K562 (cell line): ENCODE results near the gene SAT1. TPM values are rescaled to one million over a fixed set of nuclear protein-coding genes. Genes with fewer than 3 reads are reported as not detected.

Experiments used
- ATAC-seq: fragments of 200-7000 bp; cut with Tn5 transposase; 3 replicates; pipeline ENCODE4 v1.9.1; 2020; ENCODE audit warnings: moderate library complexity
- BruUV-seq: library from RNA; stranded (reverse); fragments of 400-500 nt; replicated peaks from 2 replicates; lab custom pipeline; 2021; lab: Mats Ljungman, UMichigan
- CTCF ChIA-PET: fragments of 300-600 bp; formaldehyde crosslinking; extraction: SDS; loops from one replicate; lab custom pipeline; 2021; ENCODE audit warnings: low intra/inter-chr PET ratio; lab: Yijun Ruan, JAX
- POLR2A ChIA-PET: fragments of 300-600, 350-650 bp; sonication (Branson Sonifier 250); formaldehyde crosslinking; extraction: SDS; loops from one replicate; lab custom pipeline; 2021; ENCODE audit warnings: antibody characterized with exemption, inconsistent platforms; lab: Yijun Ruan, JAX
- DNase-seq, 4 experiments: peaks; one replicate each; pipeline versions ENCODE4 v3.0.0 to v3.0.0-alpha.2; 2011 to 2018; ENCODE audit warnings: low spot score in 3 of 4, mixed read lengths in 3 of 4; ENCODE audit errors: extremely low read depth in 1 of 4
- FAIRE-seq: peaks from 2 replicates; lab custom pipeline; 2011; peaks lifted over from hg19 to GRCh38; lab: Jason Lieb, UNC
- H2AFZ ChIP-seq: 2 replicates; pipeline ENCODE4 v1.6.0; 2011; ENCODE audit warnings: low read depth, low read length, control low read depth, inconsistent platforms
- H3K27ac ChIP-seq: fragments of 200-600 bp; 3 replicates; pipeline ENCODE4 v1.8.0; 2011; ENCODE audit warnings: low read depth, mild to moderate bottlenecking, control low read depth, inconsistent platforms, low read length, moderate library complexity, mixed read lengths; ENCODE audit errors: extremely low read depth
- H3K27me3 ChIP-seq, 2 experiments: fragments of 300-600 bp in 1 of 2; 2 replicates in 1 of 2; 3 replicates in 1 of 2; pipeline versions ENCODE4 v1.6.0 to v1.8.0; 2011; ENCODE audit warnings: inconsistent platforms in 2 of 2, low read length in 2 of 2, mild to moderate bottlenecking in 1 of 2, mixed read lengths in 1 of 2, moderate library complexity in 1 of 2; ENCODE audit not compliant: control insufficient read depth in 2 of 2, insufficient read depth in 2 of 2
- H3K36me3 ChIP-seq: fragments of 300-600 bp; 3 replicates; pipeline ENCODE4 v1.8.0; 2011; ENCODE audit warnings: mild to moderate bottlenecking, low read length, inconsistent platforms; ENCODE audit not compliant: control insufficient read depth, insufficient read depth
- H3K4me1 ChIP-seq, 2 experiments: fragments of 200-600 bp in 1 of 2; replicated peaks in 1 of 2; 2 replicates in 1 of 2; 3 replicates in 1 of 2; pipeline versions ENCODE4 v1.5.1 to v1.8.0; 2011; ENCODE audit warnings: inconsistent platforms in 2 of 2, low read length in 2 of 2, mild to moderate bottlenecking in 1 of 2, mixed read lengths in 1 of 2, moderate library complexity in 1 of 2; ENCODE audit not compliant: control insufficient read depth in 2 of 2, insufficient read depth in 2 of 2
- H3K4me2 ChIP-seq: 2 replicates; pipeline ENCODE4 v1.6.1; 2011; ENCODE audit warnings: low read length, control low read depth, inconsistent platforms, mixed read lengths; ENCODE audit not compliant: insufficient read depth
- H3K4me3 ChIP-seq: fragments of 200-600 bp; sonication (generic), shearing (Covaris generic); 2 replicates; pipeline ENCODE4 v1.5.1; 2016; ENCODE audit warnings: control low read depth, inconsistent platforms
- H3K79me2 ChIP-seq: fragments of 200-600 bp; 3 replicates; pipeline ENCODE4 v1.8.0; 2011; ENCODE audit warnings: low read length, inconsistent platforms; ENCODE audit not compliant: control insufficient read depth, insufficient read depth
- H3K9ac ChIP-seq, 2 experiments: 2 replicates each; pipeline versions ENCODE4 v1.6.0 to v1.6.1; 2011; ENCODE audit warnings: low read depth in 2 of 2, low read length in 2 of 2, control low read depth in 1 of 2, inconsistent platforms in 1 of 2, mild to moderate bottlenecking in 1 of 2, mixed read lengths in 1 of 2; ENCODE audit not compliant: insufficient read depth in 1 of 2
- H3K9me1 ChIP-seq: one replicate; pipeline ENCODE4 v1.6.0; 2011; ENCODE audit warnings: inconsistent platforms, mild to moderate bottlenecking, low read length, moderate library complexity; ENCODE audit not compliant: control insufficient read depth, insufficient read depth
- H3K9me3 ChIP-seq: replicated peaks from 2 replicates; pipeline ENCODE4 v1.5.1; 2011; ENCODE audit warnings: low read depth, low read length, inconsistent platforms; ENCODE audit not compliant: control insufficient read depth, insufficient read depth
- H4K20me1 ChIP-seq: replicated peaks from 2 replicates; pipeline ENCODE4 v1.6.1; 2011; ENCODE audit warnings: low read length, inconsistent platforms, mixed read lengths; ENCODE audit not compliant: control insufficient read depth, insufficient read depth
- CHD2 ChIP-seq: IDR thresholded peaks from 2 replicates; pipeline ENCODE4 v1.6.1; 2011; ENCODE audit warnings: low read depth, low read length
- CUX1 ChIP-seq: fragments of 200-800 bp; sonication (Bioruptor generic); IDR thresholded peaks from 2 replicates; pipeline ENCODE4 v1.6.1; 2016; ENCODE audit warnings: missing genetic modification characterization, missing compliant biosample characterization
- EP400 ChIP-seq: fragments of 450-650 bp; IDR thresholded peaks from 2 replicates; pipeline ENCODE4 v1.6.1; 2017; ENCODE audit warnings: antibody characterized with exemption, mild to moderate bottlenecking, moderate library complexity
- FOXJ2 ChIP-seq: fragments of 200-800 bp; sonication (Bioruptor generic); IDR thresholded peaks from 2 replicates; pipeline ENCODE4 v1.6.1; 2016; ENCODE audit warnings: missing genetic modification characterization, missing compliant biosample characterization
- MBD1 ChIP-seq: fragments of 250-450 bp; sonication (Bioruptor Pico); IDR thresholded peaks from 2 replicates; pipeline ENCODE4 v1.8.0; 2022; ENCODE audit warnings: inconsistent platforms
- MEF2A ChIP-seq: IDR thresholded peaks from 2 replicates; pipeline ENCODE4 v1.6.1; 2011; ENCODE audit warnings: low read depth, mild to moderate bottlenecking, low read length, moderate library complexity; ENCODE audit not compliant: control insufficient read depth
- ZNF263 ChIP-seq: sonication (generic); formaldehyde crosslinking; IDR thresholded peaks from 2 replicates; pipeline ENCODE4 v1.8.0; 2022; ENCODE audit warnings: mild to moderate bottlenecking, missing genetic modification reagents, borderline replicate concordance
- ZNF561 ChIP-seq: fragments of 450-650 bp; formaldehyde crosslinking; conservative IDR thresholded peaks from 2 replicates; pipeline ENCODE4 v1.4.0; 2020; ENCODE audit warnings: mild to moderate bottlenecking, moderate library complexity
- ZNF589 ChIP-seq: fragments of 200-800 bp; sonication (Bioruptor generic); IDR thresholded peaks from 2 replicates; pipeline ENCODE4 v1.6.1; 2016; ENCODE audit warnings: low read depth, missing genetic modification characterization, missing compliant biosample characterization
- WGBS: fragments of 100-300 bp; shearing (Covaris generic); methylation state at CpG from one replicate; pipeline ENCODE4 v1.1.6; 2016; ENCODE audit warnings: low coverage, mixed read lengths; ENCODE audit not compliant: insufficient coverage; ENCODE audit errors: missing lambda C conversion rate; 5-methylcytosine and 5-hydroxymethylcytosine counted together
- in situ Hi-C: fragments of 300-500 bp; cut with MboI; formaldehyde crosslinking; loops from 4 replicates; pipeline ENCODE4 v1.15.0; 2018; ENCODE audit warnings: inconsistent platforms, mixed read lengths
- intact Hi-C: fragments of 100-400 bp; cut with micrococcal nuclease; formaldehyde crosslinking; loops from 2 replicates; pipeline ENCODE4 v1.14.2; 2022
- polyA plus RNA-seq, 8 experiments: library from polyadenylated mRNA; depleted of rRNA in 4 of 8; stranded (reverse) in 5 of 8; unstranded in 3 of 8; fragments of >200 nt; fragmentation: Nextera tagmentation in 2 of 8; fragmentation: Illumina TruSeq in 1 of 8; extraction: Ambion mirVana in 2 of 8; extraction: Trizol in 1 of 8; gene quantifications; 2 replicates each; pipeline versions ENCODE4 v1.2.1 to v1.2.3, GENCODE V29; 2011 to 2014; ENCODE audit warnings: inconsistent platforms in 1 of 8, missing spikeins in 1 of 8
- total RNA-seq, 7 experiments: library from RNA; depleted of rRNA in 6 of 7; stranded (reverse); fragments of >200 nt in 6 of 7; fragmentation: Illumina TruSeq in 2 of 7; extraction: Trizol in 2 of 7; gene quantifications; 2 replicates each; pipeline versions ENCODE4 v1.2.1 to v1.2.3, GENCODE V29; 2011 to 2021; ENCODE audit warnings: low replicate concordance in 1 of 7
- TF ChIP-seq, protein P1 (sequence below): fragments of 250-450 bp; sonication (Bioruptor Pico); IDR thresholded peaks from 2 replicates; pipeline ENCODE4 v1.4.0; 2020

The SAT1 gene
- total and polyA plus RNA-seq, 9 of the 15 experiments (the other 6 are each of a cell fraction or from before 2014, with no cell fraction given): 47.4 to 194 (median 74.1) TPM

GRCh38 chrX:23795221-23795620 is 12.2 kb downstream of the SAT1 start:
- ChIA-PET POLR2A (interaction anchor here (2.1 kb wide), 1 partner anchor 10 kb away, joined by 12 read pairs; no protein-coding TSS in a partner anchor), CTCF (no interaction called here)
- H3K27me3 ChIP-seq: no peaks in the 10 kb centered on the region
- no peaks in the 10 kb centered on the region for H3K9me1 ChIP-seq
- no peak for ATAC-seq
- WGBS: 50% methylated on average over 5 of the region's 8 CpGs
- H2AFZ ChIP-seq: peak overlapping the region; percentile 68
- no peak overlapping the region for H3K27ac ChIP-seq
- no peaks in the 10 kb centered on the region for H3K79me2 ChIP-seq
- no peaks in the 10 kb centered on the region for H4K20me1 ChIP-seq
- DNase-seq: no peak
- peaks cover 0 to 5% of the 10 kb centered on the region in 2 experiments; a peak in 1 of 5 replicates for H3K4me1 ChIP-seq
- no peak overlapping the region for H3K4me2 ChIP-seq
- no peak for FAIRE-seq
- H3K9me3 ChIP-seq: no peaks in the 10 kb centered on the region
- H3K9ac ChIP-seq: no peak overlapping the region
- intact Hi-C loops: no loop called here
- no peak overlapping the region for H3K4me3 ChIP-seq
- no TSS peak for BruUV-seq
- in situ Hi-C loops: no loop called here
- H3K36me3 ChIP-seq: no peaks in the 10 kb centered on the region
- TF ChIP-seq CHD2 (no peak), ZNF561 (CRISPR knock-in tag) (no peak), MBD1 (CRISPR knock-in tag) (no peak), MEF2A (no peak), ZNF263 (no peak), EP400 (no peak), ZNF589 (no peak), CUX1 (no peak), FOXJ2 (no peak)
- TF ChIP-seq, protein P1, sequence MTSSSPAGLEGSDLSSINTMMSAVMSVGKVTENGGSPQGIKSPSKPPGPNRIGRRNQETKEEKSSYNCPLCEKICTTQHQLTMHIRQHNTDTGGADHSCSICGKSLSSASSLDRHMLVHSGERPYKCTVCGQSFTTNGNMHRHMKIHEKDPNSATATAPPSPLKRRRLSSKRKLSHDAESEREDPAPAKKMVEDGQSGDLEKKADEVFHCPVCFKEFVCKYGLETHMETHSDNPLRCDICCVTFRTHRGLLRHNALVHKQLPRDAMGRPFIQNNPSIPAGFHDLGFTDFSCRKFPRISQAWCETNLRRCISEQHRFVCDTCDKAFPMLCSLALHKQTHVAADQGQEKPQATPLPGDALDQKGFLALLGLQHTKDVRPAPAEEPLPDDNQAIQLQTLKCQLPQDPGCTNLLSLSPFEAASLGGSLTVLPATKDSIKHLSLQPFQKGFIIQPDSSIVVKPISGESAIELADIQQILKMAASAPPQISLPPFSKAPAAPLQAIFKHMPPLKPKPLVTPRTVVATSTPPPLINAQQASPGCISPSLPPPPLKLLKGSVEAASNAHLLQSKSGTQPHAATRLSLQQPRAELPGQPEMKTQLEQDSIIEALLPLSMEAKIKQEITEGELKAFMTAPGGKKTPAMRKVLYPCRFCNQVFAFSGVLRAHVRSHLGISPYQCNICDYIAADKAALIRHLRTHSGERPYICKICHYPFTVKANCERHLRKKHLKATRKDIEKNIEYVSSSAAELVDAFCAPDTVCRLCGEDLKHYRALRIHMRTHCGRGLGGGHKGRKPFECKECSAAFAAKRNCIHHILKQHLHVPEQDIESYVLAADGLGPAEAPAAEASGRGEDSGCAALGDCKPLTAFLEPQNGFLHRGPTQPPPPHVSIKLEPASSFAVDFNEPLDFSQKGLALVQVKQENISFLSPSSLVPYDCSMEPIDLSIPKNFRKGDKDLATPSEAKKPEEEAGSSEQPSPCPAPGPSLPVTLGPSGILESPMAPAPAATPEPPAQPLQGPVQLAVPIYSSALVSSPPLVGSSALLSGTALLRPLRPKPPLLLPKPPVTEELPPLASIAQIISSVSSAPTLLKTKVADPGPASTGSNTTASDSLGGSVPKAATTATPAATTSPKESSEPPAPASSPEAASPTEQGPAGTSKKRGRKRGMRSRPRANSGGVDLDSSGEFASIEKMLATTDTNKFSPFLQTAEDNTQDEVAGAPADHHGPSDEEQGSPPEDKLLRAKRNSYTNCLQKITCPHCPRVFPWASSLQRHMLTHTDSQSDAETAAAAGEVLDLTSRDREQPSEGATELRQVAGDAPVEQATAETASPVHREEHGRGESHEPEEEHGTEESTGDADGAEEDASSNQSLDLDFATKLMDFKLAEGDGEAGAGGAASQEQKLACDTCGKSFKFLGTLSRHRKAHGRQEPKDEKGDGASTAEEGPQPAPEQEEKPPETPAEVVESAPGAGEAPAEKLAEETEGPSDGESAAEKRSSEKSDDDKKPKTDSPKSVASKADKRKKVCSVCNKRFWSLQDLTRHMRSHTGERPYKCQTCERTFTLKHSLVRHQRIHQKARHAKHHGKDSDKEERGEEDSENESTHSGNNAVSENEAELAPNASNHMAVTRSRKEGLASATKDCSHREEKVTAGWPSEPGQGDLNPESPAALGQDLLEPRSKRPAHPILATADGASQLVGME (CRISPR knock-in tag): no peak
